Kidney (tissue), 14 donors: Measurements from ENCODE around the gene SCGB1A1. TPM values are rescaled to one million over a fixed set of nuclear protein-coding genes. Genes with fewer than 3 reads are reported as not detected.

Experiments used
- DNase-seq, 5 donors: peaks; one replicate each; pipeline ENCODE4 v3.0.0-alpha.2; 2013 to 2020
- FAIRE-seq: peaks from 2 replicates; lab custom pipeline; 2012; peaks lifted over from hg19 to GRCh38; lab: Jason Lieb, UNC
- H3K27ac ChIP-seq, 2 donors: one replicate each; pipeline ENCODE4 v1.7.0; 2013; ENCODE audit warnings: low read depth in 2 of 2, low read length in 2 of 2, inconsistent platforms in 1 of 2
- H3K27me3 ChIP-seq: one replicate; pipeline ENCODE4 v1.7.1; 2013; ENCODE audit warnings: low read length, inconsistent platforms; ENCODE audit not compliant: control insufficient read depth, insufficient read depth
- H3K36me3 ChIP-seq, 3 donors: one replicate each; pipeline versions ENCODE4 v1.7.0 to v1.7.1; 2013; ENCODE audit warnings: low read length in 3 of 3, control low read depth in 1 of 3, inconsistent platforms in 1 of 3; ENCODE audit not compliant: insufficient read depth in 3 of 3, control insufficient read depth in 2 of 3
- H3K4me1 ChIP-seq, 3 donors: one replicate each; pipeline versions ENCODE4 v1.7.0 to v1.7.1; 2013; ENCODE audit warnings: low read length in 3 of 3, inconsistent platforms in 1 of 3, low read depth in 1 of 3; ENCODE audit not compliant: control insufficient read depth in 2 of 3, insufficient read depth in 2 of 3
- H3K4me3 ChIP-seq, 3 donors: one replicate each; pipeline versions ENCODE4 v1.7.0 to v1.8.1; 2013; ENCODE audit warnings: low read length in 3 of 3, control low read depth in 1 of 3, inconsistent platforms in 1 of 3
- H3K9ac ChIP-seq, 3 donors: one replicate each; pipeline versions ENCODE4 v1.7.0 to v1.7.1; 2013; ENCODE audit warnings: low read length in 3 of 3, control low read depth in 1 of 3, inconsistent platforms in 1 of 3
- H3K9me3 ChIP-seq, 3 donors: one replicate each; pipeline versions ENCODE4 v1.7.0 to v1.7.1; 2013; ENCODE audit warnings: low read length in 3 of 3, control low read depth in 1 of 3, inconsistent platforms in 1 of 3; ENCODE audit not compliant: control insufficient read depth in 2 of 3, insufficient read depth in 1 of 3
- CTCF ChIP-seq: IDR thresholded peaks from 3 replicates; pipeline ENCODE4 v1.5.1; 2012; ENCODE audit warnings: mild to moderate bottlenecking, moderate library complexity, borderline replicate concordance; ENCODE audit not compliant: insufficient read depth; ENCODE audit errors: extremely low read depth
- intact Hi-C: fragments of 100-400 bp; cut with DNase I; formaldehyde crosslinking; loops from one replicate; pipeline ENCODE4 v1.11.1; 2022
- polyA plus RNA-seq: library from polyadenylated mRNA; stranded (reverse); fragments of 350-450 nt; fragmentation: Illumina TruSeq; extraction: RNeasy Lipid Tissue Mini Kit (QIAGEN cat#74804); gene quantifications from one replicate; pipeline ENCODE4 v1.2.3, GENCODE V29; 2014; ENCODE audit warnings: low read depth, low replicate concordance; ENCODE audit not compliant: insufficient read depth
- total RNA-seq: library from RNA; stranded (reverse); fragmentation: NEBNext Ultra II Directional; extraction: Animal tissue kit (Norgen Biotek cat#: 25700); gene quantifications from one replicate; pipeline ENCODE4 v1.2.1, GENCODE V29; 2021
- donor health status: control.
- donor health status: control.
- donor health status: control.
- donor health status: control.
- donor health status: control.
- donor health status: DM: yes; HTN: yes; CAD: no.
- donor health status: Normal renal cell carcinoma (clear cell type).

The SCGB1A1 gene
- total and polyA plus RNA-seq, 2 donors from 2014 or later, result not detected

DNA sequence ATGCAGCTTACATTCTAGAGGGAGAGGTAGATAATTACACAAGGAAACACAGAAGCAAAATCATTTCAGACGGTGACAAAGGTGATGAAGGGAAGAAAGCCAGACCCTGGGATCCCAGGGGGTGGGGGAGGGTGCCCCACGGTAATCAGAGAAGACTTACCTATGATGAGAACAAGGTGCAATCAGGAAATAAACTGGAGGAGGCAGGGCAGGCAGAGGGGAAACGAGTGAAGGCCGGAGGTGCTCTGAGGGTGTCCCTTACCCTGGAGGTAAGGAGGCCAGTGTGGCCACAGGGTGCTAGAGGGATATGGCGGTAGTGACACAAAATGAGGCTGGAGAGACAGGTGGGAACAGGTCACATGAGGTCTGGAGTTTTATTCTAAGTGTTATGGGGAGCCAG lies 13.9 kb upstream of the SCGB1A1 start:
- Histone ChIP-seq H3K4me1 (peaks cover 0 to 13% (median 0%) of the 10 kb centered on the region in 3 donors), H3K9ac (no peak overlapping the region), H3K9me3 (no peaks in the 10 kb centered on the region), H3K27me3 (no peaks in the 10 kb centered on the region), H3K4me3 (no peak overlapping the region), H3K27ac (no peak overlapping the region), H3K36me3 (no peaks in the 10 kb centered on the region)
- FAIRE-seq (no peak), DNase-seq (no peak)
- intact Hi-C loops, result no loop called here
- no peak for TF ChIP-seq CTCF

- Histone ChIP-seq H3K9ac (no peak overlapping the region), H3K27ac (no peak overlapping the region), H3K4me3 (no peak overlapping the region), H3K27me3 (no peaks in the 10 kb centered on the region), H3K36me3 (no peaks in the 10 kb centered on the region), H3K4me1 (peaks cover 0 to 10% (median 0%) of the 10 kb centered on the region in 3 donors), H3K9me3 (no peaks in the 10 kb centered on the region)
- FAIRE-seq (no peak), DNase-seq (no peak)
- intact Hi-C loops, result no loop called here
- no peak for TF ChIP-seq CTCF
Measured at GRCh38 chr11:62406034-62406433, 12.8 kb upstream of the SCGB1A1 start.

- no peak overlapping the region for H3K27ac ChIP-seq
- H3K4me1 ChIP-seq, result no peaks in the 10 kb centered on the region
- TF ChIP-seq CTCF, result no peak
- no peak overlapping the region for H3K9ac ChIP-seq
- intact Hi-C loops, result no loop called here
- no peaks in the 10 kb centered on the region for H3K27me3 ChIP-seq
- no peaks in the 10 kb centered on the region for H3K36me3 ChIP-seq
- H3K9me3 ChIP-seq, result no peaks in the 10 kb centered on the region
- no peak overlapping the region for H3K4me3 ChIP-seq
- DNase-seq (no peak), FAIRE-seq (no peak)
Measured at GRCh38 chr11:62409831-62410230, 9.0 kb upstream of the SCGB1A1 start.

DNA sequence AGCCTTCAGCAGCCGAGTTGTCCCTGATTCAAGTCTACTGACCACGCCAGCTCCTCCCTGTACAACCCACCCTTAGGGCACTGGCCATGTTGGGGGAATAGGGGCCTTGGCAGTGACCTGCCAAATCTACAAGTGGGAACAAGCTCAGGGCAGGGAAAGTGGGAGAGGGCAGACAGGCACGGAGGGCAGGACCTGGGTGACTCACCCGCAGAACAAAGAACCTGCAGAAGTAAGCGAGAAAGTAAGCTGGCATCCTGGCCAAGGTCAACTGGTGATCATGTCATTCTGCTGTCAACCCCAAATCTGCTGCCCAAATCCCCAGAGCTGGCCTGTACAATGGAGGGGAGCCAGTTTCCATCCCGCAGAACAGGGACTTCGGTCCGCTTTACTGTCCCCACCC lies 7.9 kb upstream of the SCGB1A1 start:
- FAIRE-seq, result no peak
- intact Hi-C loops, result no loop called here

More for the DNA sequence above, 7.9 kb upstream of the SCGB1A1 start:
- Histone ChIP-seq H3K27me3 (no peaks in the 10 kb centered on the region), H3K27ac (no peak overlapping the region), H3K4me1 (no peaks in the 10 kb centered on the region), H3K4me3 (no peak overlapping the region), H3K36me3 (no peaks in the 10 kb centered on the region), H3K9ac (no peak overlapping the region), H3K9me3 (no peaks in the 10 kb centered on the region)
- no peak for TF ChIP-seq CTCF
- no peak for DNase-seq
